HEK293 (cell line): ENCODE data around the gene MSI2.

ENCODE experiments used
- CTCF ChIA-PET: fragments of 350-600 bp; formaldehyde crosslinking; extraction: SDS; loops from one replicate; lab custom pipeline; 2021; ENCODE audit warnings: antibody characterized with exemption; lab: Yijun Ruan, JAX
- POLR2A ChIA-PET: fragments of 300-600 bp; formaldehyde crosslinking; extraction: SDS; loops from one replicate; lab custom pipeline; 2020; ENCODE audit warnings: antibody characterized with exemption, inconsistent platforms; lab: Yijun Ruan, JAX
- H3K27ac ChIP-seq: fragments of 200-500 bp; sonication (Bioruptor generic); 2 replicates; pipeline ENCODE4 v1.5.1; 2014; ENCODE audit warnings: low read depth, low read length, control low read depth, inconsistent platforms; ENCODE audit errors: extremely low read depth
- H3K36me3 ChIP-seq, 2 experiments: fragments of 200-500 bp in 1 of 2; sonication (Bioruptor generic) in 1 of 2; 1 replicate in 1 of 2; 2 replicates in 1 of 2; pipeline ENCODE4 v1.5.1; 2014 to 2017; ENCODE audit warnings: inconsistent platforms in 2 of 2, low read length in 2 of 2; ENCODE audit not compliant: control insufficient read depth in 2 of 2, insufficient read depth in 1 of 2
- H3K4me1 ChIP-seq: fragments of 200-500 bp; sonication (Bioruptor generic); 2 replicates; pipeline ENCODE4 v1.5.1; 2014; ENCODE audit warnings: mild to moderate bottlenecking, low read length, inconsistent platforms; ENCODE audit not compliant: control insufficient read depth, insufficient read depth
- H3K4me3 ChIP-seq: 2 replicates; pipeline ENCODE4 v1.5.1; 2011; ENCODE audit warnings: low read depth, mild to moderate bottlenecking, control low read depth, low read length, moderate library complexity
- H3K9me3 ChIP-seq: fragments of 200-500 bp; sonication (Bioruptor generic); 2 replicates; pipeline ENCODE4 v1.5.1; 2014; ENCODE audit warnings: low read depth, low read length, inconsistent platforms; ENCODE audit not compliant: control insufficient read depth, insufficient read depth
- BCL11A ChIP-seq: fragments of 450-650 bp; formaldehyde crosslinking; IDR thresholded peaks from 2 replicates; pipeline ENCODE4 v1.5.1; 2016; ENCODE audit warnings: low read depth, missing biosample characterization, missing genetic modification characterization
- KLF16 ChIP-seq: fragments of 450-650 bp; formaldehyde crosslinking; IDR thresholded peaks from 2 replicates; pipeline ENCODE4 v1.5.1; 2017; ENCODE audit warnings: missing biosample characterization, missing genetic modification characterization
- KLF8 ChIP-seq: fragments of 450-650 bp; formaldehyde crosslinking; IDR thresholded peaks from 2 replicates; pipeline ENCODE4 v1.5.1; 2016; ENCODE audit warnings: missing biosample characterization, missing genetic modification characterization
- MEIS1 ChIP-seq: sonication (generic); formaldehyde crosslinking; IDR thresholded peaks from 2 replicates; pipeline ENCODE4 v1.8.1; 2022; ENCODE audit warnings: missing genetic modification reagents, mild to moderate bottlenecking, borderline replicate concordance
- SCRT2 ChIP-seq: fragments of 450-650 bp; formaldehyde crosslinking; IDR thresholded peaks from 2 replicates; pipeline ENCODE4 v1.5.1; 2016; ENCODE audit warnings: missing biosample characterization, missing genetic modification characterization
- WT1 ChIP-seq: fragments of 450-650 bp; formaldehyde crosslinking; IDR thresholded peaks from 2 replicates; pipeline ENCODE4 v1.5.1; 2016; ENCODE audit warnings: missing biosample characterization, missing genetic modification characterization
- ZEB2 ChIP-seq: fragments of 450-650 bp; formaldehyde crosslinking; IDR thresholded peaks from 2 replicates; pipeline ENCODE4 v1.5.1; 2016; ENCODE audit warnings: missing biosample characterization, missing genetic modification characterization
- ZNF121 ChIP-seq: fragments of 450-650 bp; formaldehyde crosslinking; IDR thresholded peaks from 2 replicates; pipeline ENCODE4 v1.5.1; 2016; ENCODE audit warnings: missing biosample characterization, missing genetic modification characterization
- ZNF2 ChIP-seq: fragments of 450-650 bp; formaldehyde crosslinking; IDR thresholded peaks from 2 replicates; pipeline ENCODE4 v1.5.1; 2016; ENCODE audit warnings: missing biosample characterization, missing genetic modification characterization
- ZNF223 ChIP-seq: fragments of 450-650 bp; formaldehyde crosslinking; IDR thresholded peaks from 2 replicates; pipeline ENCODE4 v1.5.1; 2016; ENCODE audit warnings: missing biosample characterization, missing genetic modification characterization
- ZNF335 ChIP-seq: fragments of 450-650 bp; formaldehyde crosslinking; conservative IDR thresholded peaks from 2 replicates; pipeline ENCODE4 v1.5.1; 2016; ENCODE audit warnings: missing biosample characterization, missing genetic modification characterization
- ZNF394 ChIP-seq: fragments of 450-650 bp; formaldehyde crosslinking; IDR thresholded peaks from 2 replicates; pipeline ENCODE4 v1.5.1; 2016; ENCODE audit warnings: missing biosample characterization, missing genetic modification characterization, mild to moderate bottlenecking, moderate library complexity, borderline replicate concordance
- ZNF596 ChIP-seq: fragments of 450-650 bp; IDR thresholded peaks from 2 replicates; pipeline ENCODE4 v1.5.0; 2018; ENCODE audit warnings: missing biosample characterization, mild to moderate bottlenecking, missing genetic modification characterization, moderate library complexity
- ZNF654 ChIP-seq: fragments of 450-650 bp; formaldehyde crosslinking; IDR thresholded peaks from 2 replicates; pipeline ENCODE4 v1.5.1; 2016; ENCODE audit warnings: low read depth, missing biosample characterization, missing genetic modification characterization
- ZNF658 ChIP-seq: fragments of 450-650 bp; formaldehyde crosslinking; IDR thresholded peaks from 2 replicates; pipeline ENCODE4; 2016; ENCODE audit warnings: missing biosample characterization, missing genetic modification characterization
- ZNF791 ChIP-seq: fragments of 450-650 bp; formaldehyde crosslinking; IDR thresholded peaks from 2 replicates; pipeline ENCODE4 v1.5.1; 2016; ENCODE audit warnings: missing biosample characterization, missing genetic modification characterization
- TF ChIP-seq, protein P1 (sequence below): fragments of 450-650 bp; formaldehyde crosslinking; IDR thresholded peaks from 2 replicates; pipeline ENCODE4 v1.5.1; 2016; ENCODE audit warnings: missing biosample characterization, missing genetic modification characterization, borderline replicate concordance
- TF ChIP-seq, protein P2 (sequence below): IDR thresholded peaks from 2 replicates; pipeline ENCODE4 v1.6.1; 2011; ENCODE audit warnings: mild to moderate bottlenecking, low read depth, low read length, borderline replicate concordance
- TF ChIP-seq, protein P3 (sequence below): fragments of 450-650 bp; formaldehyde crosslinking; conservative IDR thresholded peaks from 2 replicates; pipeline ENCODE4 v1.5.1; 2016; ENCODE audit warnings: low read depth, missing biosample characterization, missing genetic modification characterization

Gene MSI2

DNA sequence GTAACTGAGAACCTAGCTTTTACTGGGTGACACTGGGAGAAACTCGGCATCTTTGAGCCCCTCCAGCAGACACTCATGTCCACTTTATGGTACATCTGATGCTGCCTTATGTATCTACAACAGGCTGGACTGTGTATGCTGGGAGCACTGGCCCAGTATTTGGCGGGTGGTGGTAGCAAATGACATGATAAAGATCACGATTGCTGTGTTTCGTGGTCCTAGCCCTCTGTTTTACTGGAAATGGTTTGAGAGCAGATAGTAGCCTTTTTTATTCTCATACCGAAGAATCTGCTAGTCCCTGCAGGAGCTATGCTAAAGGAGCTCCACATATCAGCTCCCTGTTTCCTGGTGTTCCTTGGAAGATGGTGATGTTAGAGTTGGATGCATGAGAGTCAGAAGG lies 338.4 kb downstream of the MSI2 start:
- Histone ChIP-seq H3K27ac (no peak overlapping the region), H3K4me1 (0 out of 2 replicates have a peak, but pooled peaks cover 5% of the 10 kb centered on the region), H3K4me3 (no peak overlapping the region), H3K36me3 (no peaks in the 10 kb centered on the region), H3K9me3 (no peaks in the 10 kb centered on the region)
- ChIA-PET CTCF (interaction anchor here (0.5 to 1.8 kb wide), 7 partner anchors 68 to 1030 kb away, joined by 3 to 9 read pairs (median 4); no protein-coding TSS in a partner anchor), POLR2A (no interaction called here)
- no peak for TF ChIP-seq WT1 (tag by site-specific recombination)
- TF ChIP-seq, protein P1, sequence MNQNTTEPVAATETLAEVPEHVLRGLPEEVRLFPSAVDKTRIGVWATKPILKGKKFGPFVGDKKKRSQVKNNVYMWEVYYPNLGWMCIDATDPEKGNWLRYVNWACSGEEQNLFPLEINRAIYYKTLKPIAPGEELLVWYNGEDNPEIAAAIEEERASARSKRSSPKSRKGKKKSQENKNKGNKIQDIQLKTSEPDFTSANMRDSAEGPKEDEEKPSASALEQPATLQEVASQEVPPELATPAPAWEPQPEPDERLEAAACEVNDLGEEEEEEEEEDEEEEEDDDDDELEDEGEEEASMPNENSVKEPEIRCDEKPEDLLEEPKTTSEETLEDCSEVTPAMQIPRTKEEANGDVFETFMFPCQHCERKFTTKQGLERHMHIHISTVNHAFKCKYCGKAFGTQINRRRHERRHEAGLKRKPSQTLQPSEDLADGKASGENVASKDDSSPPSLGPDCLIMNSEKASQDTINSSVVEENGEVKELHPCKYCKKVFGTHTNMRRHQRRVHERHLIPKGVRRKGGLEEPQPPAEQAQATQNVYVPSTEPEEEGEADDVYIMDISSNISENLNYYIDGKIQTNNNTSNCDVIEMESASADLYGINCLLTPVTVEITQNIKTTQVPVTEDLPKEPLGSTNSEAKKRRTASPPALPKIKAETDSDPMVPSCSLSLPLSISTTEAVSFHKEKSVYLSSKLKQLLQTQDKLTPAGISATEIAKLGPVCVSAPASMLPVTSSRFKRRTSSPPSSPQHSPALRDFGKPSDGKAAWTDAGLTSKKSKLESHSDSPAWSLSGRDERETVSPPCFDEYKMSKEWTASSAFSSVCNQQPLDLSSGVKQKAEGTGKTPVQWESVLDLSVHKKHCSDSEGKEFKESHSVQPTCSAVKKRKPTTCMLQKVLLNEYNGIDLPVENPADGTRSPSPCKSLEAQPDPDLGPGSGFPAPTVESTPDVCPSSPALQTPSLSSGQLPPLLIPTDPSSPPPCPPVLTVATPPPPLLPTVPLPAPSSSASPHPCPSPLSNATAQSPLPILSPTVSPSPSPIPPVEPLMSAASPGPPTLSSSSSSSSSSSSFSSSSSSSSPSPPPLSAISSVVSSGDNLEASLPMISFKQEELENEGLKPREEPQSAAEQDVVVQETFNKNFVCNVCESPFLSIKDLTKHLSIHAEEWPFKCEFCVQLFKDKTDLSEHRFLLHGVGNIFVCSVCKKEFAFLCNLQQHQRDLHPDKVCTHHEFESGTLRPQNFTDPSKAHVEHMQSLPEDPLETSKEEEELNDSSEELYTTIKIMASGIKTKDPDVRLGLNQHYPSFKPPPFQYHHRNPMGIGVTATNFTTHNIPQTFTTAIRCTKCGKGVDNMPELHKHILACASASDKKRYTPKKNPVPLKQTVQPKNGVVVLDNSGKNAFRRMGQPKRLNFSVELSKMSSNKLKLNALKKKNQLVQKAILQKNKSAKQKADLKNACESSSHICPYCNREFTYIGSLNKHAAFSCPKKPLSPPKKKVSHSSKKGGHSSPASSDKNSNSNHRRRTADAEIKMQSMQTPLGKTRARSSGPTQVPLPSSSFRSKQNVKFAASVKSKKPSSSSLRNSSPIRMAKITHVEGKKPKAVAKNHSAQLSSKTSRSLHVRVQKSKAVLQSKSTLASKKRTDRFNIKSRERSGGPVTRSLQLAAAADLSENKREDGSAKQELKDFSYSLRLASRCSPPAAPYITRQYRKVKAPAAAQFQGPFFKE (tag by site-specific recombination): no peak
- TF ChIP-seq, protein P2, sequence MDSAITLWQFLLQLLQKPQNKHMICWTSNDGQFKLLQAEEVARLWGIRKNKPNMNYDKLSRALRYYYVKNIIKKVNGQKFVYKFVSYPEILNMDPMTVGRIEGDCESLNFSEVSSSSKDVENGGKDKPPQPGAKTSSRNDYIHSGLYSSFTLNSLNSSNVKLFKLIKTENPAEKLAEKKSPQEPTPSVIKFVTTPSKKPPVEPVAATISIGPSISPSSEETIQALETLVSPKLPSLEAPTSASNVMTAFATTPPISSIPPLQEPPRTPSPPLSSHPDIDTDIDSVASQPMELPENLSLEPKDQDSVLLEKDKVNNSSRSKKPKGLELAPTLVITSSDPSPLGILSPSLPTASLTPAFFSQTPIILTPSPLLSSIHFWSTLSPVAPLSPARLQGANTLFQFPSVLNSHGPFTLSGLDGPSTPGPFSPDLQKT: no peak
- no peak for TF ChIP-seq ZNF335 (tag by site-specific recombination)
- no peak for TF ChIP-seq ZEB2 (tag by site-specific recombination)
- TF ChIP-seq ZNF791 (tag by site-specific recombination): no peak
- no peak for TF ChIP-seq ZNF658 (tag by site-specific recombination)
- no peak for TF ChIP-seq KLF8 (tag by site-specific recombination)
- TF ChIP-seq KLF16 (tag by site-specific recombination): no peak
- no peak for TF ChIP-seq ZNF654
- TF ChIP-seq ZNF596: no peak
- TF ChIP-seq ZNF2 (tag by site-specific recombination): no peak
- TF ChIP-seq, protein P3, sequence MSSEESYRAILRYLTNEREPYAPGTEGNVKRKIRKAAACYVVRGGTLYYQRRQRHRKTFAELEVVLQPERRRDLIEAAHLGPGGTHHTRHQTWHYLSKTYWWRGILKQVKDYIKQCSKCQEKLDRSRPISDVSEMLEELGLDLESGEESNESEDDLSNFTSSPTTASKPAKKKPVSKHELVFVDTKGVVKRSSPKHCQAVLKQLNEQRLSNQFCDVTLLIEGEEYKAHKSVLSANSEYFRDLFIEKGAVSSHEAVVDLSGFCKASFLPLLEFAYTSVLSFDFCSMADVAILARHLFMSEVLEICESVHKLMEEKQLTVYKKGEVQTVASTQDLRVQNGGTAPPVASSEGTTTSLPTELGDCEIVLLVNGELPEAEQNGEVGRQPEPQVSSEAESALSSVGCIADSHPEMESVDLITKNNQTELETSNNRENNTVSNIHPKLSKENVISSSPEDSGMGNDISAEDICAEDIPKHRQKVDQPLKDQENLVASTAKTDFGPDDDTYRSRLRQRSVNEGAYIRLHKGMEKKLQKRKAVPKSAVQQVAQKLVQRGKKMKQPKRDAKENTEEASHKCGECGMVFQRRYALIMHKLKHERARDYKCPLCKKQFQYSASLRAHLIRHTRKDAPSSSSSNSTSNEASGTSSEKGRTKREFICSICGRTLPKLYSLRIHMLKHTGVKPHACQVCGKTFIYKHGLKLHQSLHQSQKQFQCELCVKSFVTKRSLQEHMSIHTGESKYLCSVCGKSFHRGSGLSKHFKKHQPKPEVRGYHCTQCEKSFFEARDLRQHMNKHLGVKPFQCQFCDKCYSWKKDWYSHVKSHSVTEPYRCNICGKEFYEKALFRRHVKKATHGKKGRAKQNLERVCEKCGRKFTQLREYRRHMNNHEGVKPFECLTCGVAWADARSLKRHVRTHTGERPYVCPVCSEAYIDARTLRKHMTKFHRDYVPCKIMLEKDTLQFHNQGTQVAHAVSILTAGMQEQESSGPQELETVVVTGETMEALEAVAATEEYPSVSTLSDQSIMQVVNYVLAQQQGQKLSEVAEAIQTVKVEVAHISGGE (tag by site-specific recombination): no peak
- TF ChIP-seq ZNF121 (tag by site-specific recombination): no peak
- no peak for TF ChIP-seq ZNF394 (tag by site-specific recombination)
- TF ChIP-seq MEIS1 (CRISPR knock-in tag): no peak
- no peak for TF ChIP-seq BCL11A (tag by site-specific recombination)
- no peak for TF ChIP-seq SCRT2
- no peak for TF ChIP-seq ZNF223
